ENCODE results near the gene MYLK. TPM values are rescaled to one million over a fixed set of nuclear protein-coding genes. Genes with fewer than 3 reads are reported as not detected.
"Not testable (repeated sequence)": the region's sequence is repeated elsewhere in the genome, so short reads cannot be mapped to it uniquely, and the experiment has no call there.

The MYLK gene
- total RNA-seq, 4 donors from 2014 or later = 24.6 to 47.0 (median 39.2) TPM

DNA sequence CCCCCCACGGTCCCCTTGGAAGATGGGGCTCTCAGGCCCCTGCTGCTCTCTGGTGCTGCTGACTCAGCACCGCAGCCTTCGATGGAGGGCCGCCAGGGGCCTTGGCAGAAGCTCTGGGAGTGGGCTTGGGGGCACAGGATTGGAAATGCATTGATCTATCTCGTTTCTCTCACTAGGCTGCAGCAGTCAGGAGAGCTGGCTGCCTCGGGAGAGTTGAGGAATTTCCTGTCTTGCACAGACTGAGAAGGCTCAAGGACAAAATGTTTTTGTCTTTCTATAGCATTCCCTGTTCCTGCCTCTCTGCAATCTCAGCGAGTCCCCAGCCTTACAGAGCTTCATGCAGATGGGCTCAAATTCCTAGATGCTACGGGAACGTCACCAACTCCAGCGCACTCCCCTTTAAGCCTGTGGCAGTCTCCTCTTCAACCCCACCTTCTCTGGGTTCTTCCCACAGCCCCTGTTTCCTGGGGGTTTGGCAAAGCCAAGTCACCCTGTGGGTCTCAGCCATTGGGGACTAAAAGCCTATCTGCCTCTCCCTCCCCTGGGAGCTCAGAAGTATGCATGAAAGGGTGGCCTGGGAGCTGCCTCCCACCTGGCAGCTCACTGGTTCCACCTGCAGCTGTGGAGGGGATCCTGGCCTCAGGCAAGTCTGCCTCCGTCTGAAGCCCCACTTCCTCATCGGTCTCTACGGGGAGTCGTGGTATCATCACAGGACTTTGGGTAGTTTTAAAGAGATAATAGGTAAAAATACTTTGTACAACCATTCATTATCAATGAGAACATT is 171.9 kb downstream of the MYLK start:
- Histone ChIP-seq H3K36me3 (no peaks in the 10 kb centered on the region), H3K27me3 (no peaks in the 10 kb centered on the region), H3K27ac (no peak overlapping the region), H3K4me3 (no peak overlapping the region), H3K4me1 (peaks cover 6% of the 10 kb centered on the region), H3K9me3 (no peaks in the 10 kb centered on the region)
- WGBS = 67% methylated on average over 10 of the region's 14 CpGs
- DNase-seq (ENCODE audit: low spot score in 2 of 2) = no peak
- TF ChIP-seq POLR2AphosphoS5 (IDR thresholded peaks at IDR 0.05) = no peak
- TF ChIP-seq POLR2A (IDR thresholded peaks at IDR 0.05) = no peak
- TF ChIP-seq EP300 (IDR thresholded peaks at IDR 0.05) = no peak

DNA sequence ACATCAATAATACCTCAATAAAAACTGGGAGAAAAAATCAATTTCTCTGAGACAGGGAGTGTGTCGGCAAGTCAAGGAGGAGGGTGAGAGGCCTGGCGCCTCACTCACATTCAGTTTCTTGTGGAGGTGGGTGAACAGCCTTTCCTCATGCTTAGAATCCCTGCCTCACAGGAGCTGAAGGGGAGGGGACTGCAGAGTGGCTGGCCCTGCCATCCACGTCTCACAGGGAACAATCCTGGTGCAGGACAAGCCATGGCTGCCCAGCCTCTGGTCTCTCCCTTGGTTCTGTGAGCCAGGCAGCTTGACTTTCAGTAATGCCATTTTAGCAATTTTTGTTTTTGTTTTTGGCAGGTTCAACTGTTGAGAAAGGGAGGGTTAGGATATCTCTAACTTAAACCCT is 172.8 kb downstream of the MYLK start:
- H3K27ac ChIP-seq = no peak overlapping the region
- DNase-seq (ENCODE audit: low spot score in 2 of 2) = no peak
- WGBS = 95% methylated on average over 3 of the region's 3 CpGs

DNA sequence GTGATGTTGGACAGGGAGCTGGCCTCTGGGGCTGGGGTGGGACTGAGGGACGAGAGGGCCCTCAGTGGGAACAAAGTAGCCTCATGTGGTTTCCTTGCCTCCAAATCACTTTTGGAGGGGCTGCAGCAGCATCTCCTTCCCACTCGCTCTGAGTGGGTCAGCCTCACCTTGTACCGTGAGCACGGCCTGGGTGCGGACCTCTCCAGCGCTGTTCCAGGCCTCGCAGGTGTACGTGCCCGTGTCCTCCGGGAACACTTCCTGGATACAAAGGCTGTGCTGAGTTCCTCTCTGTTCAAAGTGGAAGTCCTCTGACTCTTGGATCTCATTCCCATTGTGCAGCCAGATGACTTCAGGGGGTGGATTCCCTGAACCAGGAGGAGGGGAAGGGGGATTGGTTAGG is 175.6 kb downstream of the MYLK start:
- Histone ChIP-seq H3K9me3 (no peaks in the 10 kb centered on the region), H3K27me3 (no peaks in the 10 kb centered on the region), H3K4me1 (peaks cover 6% of the 10 kb centered on the region), H3K4me3 (no peak overlapping the region), H3K27ac (no peak overlapping the region), H3K36me3 (no peaks in the 10 kb centered on the region)
- DNase-seq (ENCODE audit: low spot score in 2 of 2) = no peak
- TF ChIP-seq POLR2AphosphoS5 (IDR thresholded peaks at IDR 0.05) = no peak
- no peak for TF ChIP-seq POLR2A (IDR thresholded peaks at IDR 0.05)
- no peak for TF ChIP-seq EP300 (IDR thresholded peaks at IDR 0.05)
- TF ChIP-seq, protein P1, sequence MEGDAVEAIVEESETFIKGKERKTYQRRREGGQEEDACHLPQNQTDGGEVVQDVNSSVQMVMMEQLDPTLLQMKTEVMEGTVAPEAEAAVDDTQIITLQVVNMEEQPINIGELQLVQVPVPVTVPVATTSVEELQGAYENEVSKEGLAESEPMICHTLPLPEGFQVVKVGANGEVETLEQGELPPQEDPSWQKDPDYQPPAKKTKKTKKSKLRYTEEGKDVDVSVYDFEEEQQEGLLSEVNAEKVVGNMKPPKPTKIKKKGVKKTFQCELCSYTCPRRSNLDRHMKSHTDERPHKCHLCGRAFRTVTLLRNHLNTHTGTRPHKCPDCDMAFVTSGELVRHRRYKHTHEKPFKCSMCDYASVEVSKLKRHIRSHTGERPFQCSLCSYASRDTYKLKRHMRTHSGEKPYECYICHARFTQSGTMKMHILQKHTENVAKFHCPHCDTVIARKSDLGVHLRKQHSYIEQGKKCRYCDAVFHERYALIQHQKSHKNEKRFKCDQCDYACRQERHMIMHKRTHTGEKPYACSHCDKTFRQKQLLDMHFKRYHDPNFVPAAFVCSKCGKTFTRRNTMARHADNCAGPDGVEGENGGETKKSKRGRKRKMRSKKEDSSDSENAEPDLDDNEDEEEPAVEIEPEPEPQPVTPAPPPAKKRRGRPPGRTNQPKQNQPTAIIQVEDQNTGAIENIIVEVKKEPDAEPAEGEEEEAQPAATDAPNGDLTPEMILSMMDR (IDR thresholded peaks at IDR 0.05) = no peak
- 93% methylated on average over 10 of the region's 10 CpGs for WGBS

More for the DNA sequence above, 172.8 kb downstream of the MYLK start:
- no peak for TF ChIP-seq POLR2A (IDR thresholded peaks at IDR 0.05)
- TF ChIP-seq EP300 (IDR thresholded peaks at IDR 0.05) = no peak
- TF ChIP-seq POLR2AphosphoS5 (IDR thresholded peaks at IDR 0.05) = no peak
- TF ChIP-seq, protein P1 (IDR thresholded peaks at IDR 0.05) = no peak
- H3K4me1 ChIP-seq = peaks cover 6% of the 10 kb centered on the region
- no peaks in the 10 kb centered on the region for H3K36me3 ChIP-seq
- H3K27me3 ChIP-seq = no peaks in the 10 kb centered on the region
- no peak overlapping the region for H3K4me3 ChIP-seq
- H3K9me3 ChIP-seq = no peaks in the 10 kb centered on the region

DNA sequence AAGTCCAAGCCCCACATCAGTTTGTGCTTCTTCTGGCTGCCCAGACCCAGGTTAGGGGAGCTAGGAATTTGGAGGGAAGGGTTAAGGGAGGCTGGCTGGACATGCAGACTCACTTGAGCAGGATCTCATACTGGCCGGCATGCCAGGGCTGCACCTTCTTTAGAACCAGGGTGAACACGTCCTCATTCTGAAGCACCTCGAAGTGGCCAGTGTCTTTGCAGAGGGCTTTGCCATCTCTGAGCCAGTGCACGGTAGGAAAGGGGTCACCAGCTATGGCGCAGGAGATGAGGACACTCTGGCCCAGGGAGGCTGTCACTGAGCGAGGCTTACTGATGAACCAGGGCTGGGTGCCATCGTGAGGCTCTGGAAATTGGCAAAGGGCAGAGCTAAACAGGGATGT is 176.5 kb downstream of the MYLK start:
- not testable (repeated sequence) for H3K27me3 ChIP-seq; H3K27ac ChIP-seq; H3K4me1 ChIP-seq; H3K36me3 ChIP-seq; H3K4me3 ChIP-seq; H3K9me3 ChIP-seq; DNase-seq (ENCODE audit: low spot score in 2 of 2)
- WGBS = 96% methylated on average over 7 of the region's 7 CpGs

DNA sequence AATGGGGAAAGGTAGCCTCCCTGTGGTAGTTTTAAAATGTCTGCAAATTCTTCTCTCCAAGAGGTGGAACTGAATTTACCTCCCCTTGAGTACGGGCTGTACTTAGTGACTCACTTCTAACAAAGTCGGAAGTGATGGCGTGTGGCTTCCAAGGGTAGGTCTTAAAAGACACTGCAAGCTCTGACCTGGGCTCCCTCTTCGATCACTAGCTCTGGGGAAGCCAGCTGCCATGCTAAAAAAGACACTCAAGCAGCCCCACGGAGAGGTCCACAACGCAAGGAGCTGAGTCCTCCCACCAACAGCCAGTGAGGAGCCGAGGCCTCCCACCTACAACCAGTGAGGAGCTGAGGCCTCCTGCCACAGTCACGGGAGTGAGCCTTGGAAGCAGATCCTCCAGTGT is 177.3 kb downstream of the MYLK start:
- Histone ChIP-seq H3K27ac (no peak overlapping the region), H3K36me3 (no peaks in the 10 kb centered on the region), H3K4me3 (no peak overlapping the region), H3K27me3 (no peaks in the 10 kb centered on the region), H3K9me3 (no peaks in the 10 kb centered on the region), H3K4me1 (no peaks in the 10 kb centered on the region)
- peak in 1 of 2 donors; percentile 39 for DNase-seq (ENCODE audit: low spot score in 2 of 2)
- no peak for TF ChIP-seq POLR2AphosphoS5 (IDR thresholded peaks at IDR 0.05)
- TF ChIP-seq POLR2A (IDR thresholded peaks at IDR 0.05) = no peak
- TF ChIP-seq, protein P1 (IDR thresholded peaks at IDR 0.05) = no peak
- TF ChIP-seq EP300 (IDR thresholded peaks at IDR 0.05) = no peak
- 78% methylated on average over 5 of the region's 8 CpGs for WGBS

DNA sequence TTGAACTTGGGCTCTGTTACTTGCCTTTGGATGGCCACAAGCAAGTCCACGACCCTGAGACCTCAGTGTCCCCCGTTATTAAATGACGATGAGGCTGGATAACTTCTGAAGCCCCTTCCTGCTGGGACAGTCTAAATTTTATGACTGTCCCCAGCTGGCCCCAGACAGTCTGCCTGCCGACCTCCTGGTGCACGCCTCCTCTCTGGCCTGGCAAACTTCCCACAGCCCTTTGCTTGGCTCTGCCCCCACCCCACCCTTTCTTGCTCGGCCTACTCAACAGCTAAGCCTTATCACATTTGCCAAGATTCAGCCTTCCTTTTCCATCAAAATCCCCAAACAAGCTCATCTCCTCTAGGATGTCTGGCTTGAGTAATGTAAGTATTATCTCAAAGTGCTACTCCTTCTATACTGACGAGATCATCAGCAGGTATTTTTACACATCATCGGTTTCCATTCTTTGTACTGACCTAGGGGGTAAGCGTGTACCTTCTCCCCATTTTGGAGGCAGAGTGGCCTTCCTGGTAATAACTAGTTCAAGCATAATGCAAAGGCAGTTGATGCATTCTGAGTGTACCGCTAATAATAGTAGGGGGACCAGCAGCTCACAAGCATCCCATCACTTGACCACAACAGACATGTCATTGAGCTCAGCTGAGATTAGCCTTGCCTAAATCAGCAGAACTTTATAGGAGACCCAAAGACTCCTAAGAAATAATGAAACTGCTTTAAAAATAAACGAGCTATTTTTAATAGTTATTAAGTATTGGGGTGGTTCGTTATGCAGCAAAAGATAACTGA is 178.4 kb downstream of the MYLK start:
- WGBS = 68% methylated on average over 10 of the region's 12 CpGs
- Histone ChIP-seq H3K36me3 (no peaks in the 10 kb centered on the region), H3K27me3 (no peaks in the 10 kb centered on the region), H3K9me3 (no peaks in the 10 kb centered on the region), H3K4me3 (no peak overlapping the region), H3K27ac (no peak overlapping the region), H3K4me1 (no peaks in the 10 kb centered on the region)
- TF ChIP-seq EP300 (IDR thresholded peaks at IDR 0.05) (no peak), POLR2A (IDR thresholded peaks at IDR 0.05) (no peak), POLR2AphosphoS5 (IDR thresholded peaks at IDR 0.05) (no peak)
- TF ChIP-seq, protein P1 (IDR thresholded peaks at IDR 0.05) = no peak
- DNase-seq (ENCODE audit: low spot score in 2 of 2) = peak in 1 of 2 donors; percentile 22

DNA sequence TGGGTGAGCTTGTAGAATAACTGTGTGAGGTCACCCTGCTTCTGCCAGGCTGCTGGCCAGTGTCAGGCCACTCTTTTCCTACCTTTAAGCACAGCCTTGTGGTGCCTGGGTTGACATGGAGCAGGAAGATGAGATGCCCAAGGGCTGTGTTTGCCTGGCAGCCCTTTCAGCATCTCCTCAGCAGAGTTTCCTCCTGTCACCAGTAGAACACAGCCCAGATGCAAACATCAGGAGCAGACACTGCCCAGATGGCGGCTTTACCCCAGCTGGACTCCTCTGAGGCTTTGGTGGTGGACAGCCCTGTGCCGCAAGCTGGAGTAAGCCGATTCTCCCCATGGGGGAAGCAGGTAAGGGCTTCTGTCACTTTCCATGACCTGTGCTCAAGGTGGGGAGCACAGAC is 180.5 kb downstream of the MYLK start:
- not testable (repeated sequence) for H3K36me3 ChIP-seq, H3K27ac ChIP-seq
- no CpG with 5 or more reads among the region's 3 CpGs for WGBS

More for the DNA sequence above, 180.5 kb downstream of the MYLK start:
- H3K4me1 ChIP-seq; H3K27me3 ChIP-seq; H3K9me3 ChIP-seq; H3K4me3 ChIP-seq; DNase-seq (ENCODE audit: low spot score in 2 of 2): not testable (repeated sequence)

Data from suprapubic skin (tissue), 4 donors.